T47D (cell line): Measurements from ENCODE around the gene TNFRSF21.
"Not testable (repeated sequence)": the region's sequence is repeated elsewhere in the genome, so short reads cannot be mapped to it uniquely, and the experiment has no call there.

Source experiments
- DNase-seq, 2 experiments: peaks; one replicate each; pipeline versions ENCODE4 v3.0.0 to v3.0.0-alpha.2; 2011 to 2012; ENCODE audit warnings: low read depth in 1 of 2, low spot score in 1 of 2
- JUND ChIP-seq: IDR thresholded peaks from 2 replicates; pipeline ENCODE4 v1.6.1; 2012; ENCODE audit warnings: low read depth
- in situ Hi-C: cut with HindIII; loops from 2 replicates; pipeline ENCODE4 v1.10.0; 2016; ENCODE audit warnings: low sequenced_read_pairs, low pct_unique_long_range_greater_than_20kb

Gene TNFRSF21

DNA sequence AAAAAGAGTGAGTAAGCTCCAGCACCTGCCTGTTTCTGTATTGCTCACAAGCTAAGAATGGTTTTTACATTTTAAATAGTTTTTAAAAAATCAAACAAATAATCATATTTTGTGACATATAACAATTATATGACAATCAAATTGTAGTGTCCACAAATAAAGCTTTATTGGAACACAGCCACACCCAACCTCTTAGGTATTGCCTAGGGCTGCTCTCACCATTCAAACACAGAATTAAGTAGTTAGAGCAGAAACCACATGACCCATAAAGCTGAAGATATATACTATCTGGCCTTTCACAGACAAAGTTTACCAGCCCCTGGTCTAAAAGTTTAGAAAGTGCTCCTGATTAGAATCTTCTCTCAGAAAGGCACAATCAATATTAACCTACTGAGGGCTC, 11.2 kb downstream of the TNFRSF21 start:
- no peak for TF ChIP-seq JUND
- in situ Hi-C loops: no loop called here
- no peak for DNase-seq

DNA sequence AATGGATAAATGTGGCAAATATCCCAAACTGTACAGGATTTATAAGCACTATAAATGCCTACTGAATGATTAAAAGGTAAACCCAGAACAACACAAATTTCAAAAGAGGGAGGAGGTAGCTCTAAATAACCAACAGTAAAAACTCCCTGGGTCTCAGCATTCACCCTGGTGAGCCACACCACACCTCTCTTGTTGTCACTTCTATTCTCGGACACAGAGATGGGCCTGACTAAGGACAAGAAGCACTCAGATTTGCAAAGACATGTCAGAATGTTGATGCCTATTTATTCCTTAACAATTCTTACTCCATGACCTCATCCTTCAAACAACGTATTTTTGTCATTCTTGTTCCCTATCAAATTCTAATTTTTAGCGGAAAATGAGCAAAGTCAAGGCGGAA, 14.7 kb downstream of the TNFRSF21 start:
- no peak for DNase-seq
- in situ Hi-C loops: no loop called here
- no peak for TF ChIP-seq JUND

- no peak for TF ChIP-seq JUND
- no peak for DNase-seq
- in situ Hi-C loops: no loop called here
These were observed 16.8 kb downstream of the TNFRSF21 start for GRCh38 chr6:47292944-47293343.

- no peak for DNase-seq
- TF ChIP-seq JUND: no peak
- in situ Hi-C loops: no loop called here
These were observed 17.7 kb downstream of the TNFRSF21 start for GRCh38 chr6:47292027-47292426.

DNA sequence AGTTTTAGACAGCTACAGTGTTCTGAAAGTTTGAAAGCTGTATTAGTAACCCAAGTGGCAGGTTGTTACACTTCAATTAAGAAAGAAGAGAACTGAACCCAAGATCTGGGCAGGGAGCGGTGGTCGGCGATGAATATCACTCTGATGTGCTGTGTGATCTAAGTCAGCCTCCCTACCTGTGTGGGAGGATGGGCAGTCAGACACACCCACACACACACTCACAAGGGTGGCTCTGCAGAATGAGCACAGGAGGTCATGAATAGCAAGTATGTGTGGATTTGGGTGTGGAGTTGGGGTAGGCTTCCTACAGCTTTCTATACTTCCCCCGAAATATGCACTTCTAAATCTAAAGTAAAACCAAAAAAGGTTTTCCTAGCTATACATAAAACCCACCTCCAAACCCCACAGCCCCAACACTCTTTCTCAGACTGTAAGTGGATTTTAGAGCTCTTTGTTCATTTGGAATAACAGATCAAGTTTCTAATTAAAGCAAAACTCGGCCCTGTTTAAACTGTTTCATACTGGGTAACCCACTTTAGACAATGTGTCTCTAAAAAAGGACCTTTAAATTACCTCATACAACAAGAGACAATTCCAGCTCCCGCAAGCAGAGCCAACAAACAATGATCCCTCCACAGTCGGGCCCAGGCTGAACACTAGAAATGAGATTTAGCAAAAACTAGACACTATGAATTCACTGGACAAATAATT, 19.4 kb downstream of the TNFRSF21 start:
- DNase-seq: no peak
- in situ Hi-C loops: no loop called here
- TF ChIP-seq JUND: no peak

DNA sequence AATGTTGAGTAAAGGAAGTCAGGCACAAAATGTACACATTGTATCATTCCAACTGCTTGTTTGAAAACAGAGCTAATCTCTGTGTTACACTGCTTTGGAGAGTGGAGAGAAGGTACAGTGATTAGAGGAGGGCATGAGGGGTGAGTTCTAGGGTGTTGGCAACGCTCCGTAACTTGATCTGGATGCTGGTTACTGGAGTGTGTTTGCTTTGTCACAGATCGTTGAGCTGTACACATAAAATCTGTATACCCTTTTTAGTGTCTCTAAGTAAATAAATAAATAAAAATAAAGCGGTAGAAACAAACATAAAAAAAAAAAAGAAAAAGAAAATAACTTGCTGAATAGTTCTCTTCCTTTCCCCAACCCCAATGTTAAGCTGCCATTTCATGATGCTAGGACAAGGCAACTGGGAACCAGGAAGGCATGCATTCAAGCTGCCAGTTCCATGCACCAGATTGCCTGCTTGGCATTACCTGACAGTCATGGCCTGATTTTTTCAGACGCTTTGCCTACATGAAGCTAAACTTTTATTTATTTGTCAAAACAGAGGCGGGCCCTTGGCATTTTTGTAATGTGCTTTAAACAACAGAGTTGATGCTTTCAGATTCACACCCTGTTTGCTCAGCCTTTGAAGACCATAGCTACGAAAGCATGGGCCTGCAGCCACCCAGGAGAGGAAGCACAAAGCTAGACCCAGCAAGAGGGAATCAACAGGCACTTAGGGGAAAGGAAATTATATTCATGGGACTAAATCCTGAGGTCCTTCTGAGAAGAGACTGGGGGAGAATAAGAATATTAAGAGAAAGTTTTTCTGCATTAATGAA, 21.2 kb downstream of the TNFRSF21 start:
- TF ChIP-seq JUND: no peak
- in situ Hi-C loops: no loop called here
- no peak for DNase-seq

DNA sequence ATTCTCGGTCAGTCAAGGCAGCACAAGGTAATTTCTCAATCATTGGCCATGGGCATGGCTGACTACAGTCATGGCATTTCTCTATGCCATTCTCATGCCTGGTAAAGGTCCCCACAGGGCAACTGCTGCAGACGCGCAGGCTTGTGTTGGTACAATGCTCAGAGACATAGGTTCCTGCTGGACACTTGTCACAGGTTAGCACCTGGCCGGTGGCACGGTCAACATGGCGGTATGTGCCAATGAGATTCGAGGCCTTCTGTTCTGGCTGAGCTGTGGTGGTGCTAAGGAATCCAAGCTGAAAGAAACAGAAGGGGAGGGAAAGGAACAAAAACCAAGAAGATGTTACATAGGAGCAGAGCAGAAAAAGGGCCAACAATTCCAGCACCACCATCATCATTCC, 23.4 kb downstream of the TNFRSF21 start:
- no peak for DNase-seq
- TF ChIP-seq JUND: no peak
- in situ Hi-C loops: no loop called here

- in situ Hi-C loops: no loop called here
- no peak for TF ChIP-seq JUND
- no peak for DNase-seq
These were observed 25.7 kb downstream of the TNFRSF21 start for GRCh38 chr6:47283993-47284392.

- in situ Hi-C loops: no loop called here
- TF ChIP-seq JUND: no peak
- DNase-seq: no peak
These were observed 31.2 kb downstream of the TNFRSF21 start for GRCh38 chr6:47278545-47278944.

- DNase-seq: no peak
- no peak for TF ChIP-seq JUND
These were observed 32.0 kb downstream of the TNFRSF21 start for GRCh38 chr6:47277702-47278101.

GRCh38 chr6:47276377-47276776, 33.3 kb downstream of the TNFRSF21 start:
- TF ChIP-seq JUND: no peak
- no peak for DNase-seq
- in situ Hi-C loops: no loop called here

More at GRCh38 chr6:47277702-47278101, 32.0 kb downstream of the TNFRSF21 start:
- in situ Hi-C loops: no loop called here

DNA sequence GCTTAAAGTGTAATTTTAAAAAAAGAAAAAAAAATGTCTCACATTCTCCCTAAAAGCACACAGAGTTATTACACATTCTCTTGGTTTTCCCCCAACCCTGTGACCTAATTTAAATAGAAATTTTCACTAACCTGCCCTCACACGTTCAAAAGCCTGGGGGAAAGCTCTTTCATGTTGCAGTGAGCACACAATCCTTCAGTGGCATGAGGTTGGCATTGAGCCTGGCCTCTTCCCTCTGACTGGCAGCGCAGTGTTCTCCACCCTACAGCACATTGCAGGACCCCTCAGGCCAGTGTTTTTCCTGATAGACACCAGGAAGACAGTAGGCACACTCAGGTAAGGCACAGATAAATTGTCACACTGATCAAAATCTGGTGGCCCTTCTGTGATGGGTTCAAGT, 34.1 kb downstream of the TNFRSF21 start:
- no peak for TF ChIP-seq JUND
- in situ Hi-C loops: no loop called here
- DNase-seq: no peak

DNA sequence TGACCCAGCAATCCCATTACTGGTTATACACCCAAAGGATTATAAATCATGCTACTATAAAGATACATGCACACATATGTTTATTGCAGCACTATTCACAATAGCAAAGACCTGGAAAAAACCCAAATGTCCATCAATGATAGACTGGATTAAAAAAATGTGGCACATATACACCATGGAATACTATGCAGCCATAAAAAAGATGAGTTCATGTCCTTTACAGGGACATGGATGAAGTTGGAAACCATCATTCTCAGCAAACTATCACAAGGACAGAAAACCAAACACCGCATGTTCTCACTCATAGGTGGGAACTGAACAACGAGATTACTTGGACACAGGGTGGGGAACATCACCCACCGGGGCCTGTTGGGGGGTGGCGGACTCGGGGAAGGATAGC, 34.6 kb downstream of the TNFRSF21 start:
- in situ Hi-C loops, DNase-seq: not testable (repeated sequence)

- TF ChIP-seq JUND: no peak
- in situ Hi-C loops: no loop called here
- DNase-seq: no peak
These were observed 41.0 kb downstream of the TNFRSF21 start for GRCh38 chr6:47268572-47269187.
